ENCODE data around the gene BCL11A.

Gene BCL11A

DNA sequence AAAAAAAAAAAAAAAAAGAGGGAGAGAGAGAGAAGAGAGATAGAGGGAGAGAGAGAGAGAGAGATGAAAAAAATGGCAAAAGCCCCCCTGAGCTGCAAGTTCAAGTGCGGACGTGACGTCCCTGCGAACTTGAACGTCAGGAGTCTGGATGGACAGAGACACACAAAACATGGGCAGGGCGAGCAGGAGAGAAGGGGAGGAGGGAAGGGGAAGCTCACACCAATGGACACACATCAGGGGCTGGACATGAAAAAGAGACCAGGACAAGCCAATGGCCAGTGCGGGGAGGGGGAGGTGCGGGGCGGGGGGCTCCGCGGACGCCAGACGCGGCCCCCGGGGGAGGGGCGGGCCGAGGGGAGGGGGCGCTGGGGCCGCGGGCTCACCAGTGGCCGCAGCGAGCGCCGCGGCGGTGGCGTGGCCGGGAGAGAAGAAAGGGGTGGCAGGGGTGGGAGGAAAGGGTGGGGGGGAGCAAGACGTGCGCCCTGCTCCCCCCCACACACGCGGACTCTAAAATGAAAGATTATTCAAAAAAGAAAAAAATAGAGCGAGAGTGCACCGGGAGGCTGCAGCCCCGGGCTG, at the start of gene BCL11A:
Gene BCL11A (minus strand): TSS at position 160 of the 579 bp plus-strand sequence. CDS start 384 bp downstream, outside the sequence.
- no peak within 1 kb of the TSS for H3K27ac ChIP-seq
- no peaks in the 10 kb centered on the region for H3K9me3 ChIP-seq (ENCODE audit: low read depth, low read length)
- no peak for TF ChIP-seq POLR2AphosphoS5 (IDR thresholded peaks at IDR 0.05; ENCODE audit: borderline replicate concordance, low read depth, low read length)
- no peaks in the 10 kb centered on the region for H3K36me3 ChIP-seq (ENCODE audit: insufficient read depth, low read length)
- peak within 1 kb of the TSS; percentile 92 for H3K4me3 ChIP-seq
- H3K9ac ChIP-seq (ENCODE audit: insufficient read length): no peak within 1 kb of the TSS
- DNase-seq (ENCODE audit: low read depth, low spot score): no peak

GRCh38 chr2:60602828-60603532, 49.5 kb upstream of the BCL11A start:
- no peak overlapping the region for H3K9ac ChIP-seq (ENCODE audit: insufficient read length)
- no peak for DNase-seq (ENCODE audit: low read depth, low spot score)

GRCh38 chr2:60602388-60602787, 48.9 kb upstream of the BCL11A start:
- no peak overlapping the region for H3K4me3 ChIP-seq
- H3K27ac ChIP-seq: no peak overlapping the region
- H3K9ac ChIP-seq (ENCODE audit: insufficient read length): no peak overlapping the region
- no peak for DNase-seq (ENCODE audit: low read depth, low spot score)
- TF ChIP-seq EZH2 (IDR thresholded peaks at IDR 0.05) (no peak), FOXP2 (optimal IDR thresholded peaks at IDR 0.05; ENCODE audit: control extremely low read depth, extremely low read length, insufficient read depth) (no peak), POLR2AphosphoS5 (IDR thresholded peaks at IDR 0.05; ENCODE audit: borderline replicate concordance, low read depth, low read length) (no peak)
- no peaks in the 10 kb centered on the region for H3K36me3 ChIP-seq (ENCODE audit: insufficient read depth, low read length)
- H3K9me3 ChIP-seq (ENCODE audit: low read depth, low read length): no peaks in the 10 kb centered on the region

More at GRCh38 chr2:60602828-60603532, 49.5 kb upstream of the BCL11A start:
- H3K9me3 ChIP-seq (ENCODE audit: low read depth, low read length): no peaks in the 10 kb centered on the region
- H3K27ac ChIP-seq: no peak overlapping the region
- H3K36me3 ChIP-seq (ENCODE audit: insufficient read depth, low read length): no peaks in the 10 kb centered on the region
- TF ChIP-seq EZH2 (IDR thresholded peaks at IDR 0.05) (no peak), POLR2AphosphoS5 (IDR thresholded peaks at IDR 0.05; ENCODE audit: borderline replicate concordance, low read depth, low read length) (no peak), FOXP2 (optimal IDR thresholded peaks at IDR 0.05; ENCODE audit: control extremely low read depth, extremely low read length, insufficient read depth) (no peak)
- no peak overlapping the region for H3K4me3 ChIP-seq

DNA sequence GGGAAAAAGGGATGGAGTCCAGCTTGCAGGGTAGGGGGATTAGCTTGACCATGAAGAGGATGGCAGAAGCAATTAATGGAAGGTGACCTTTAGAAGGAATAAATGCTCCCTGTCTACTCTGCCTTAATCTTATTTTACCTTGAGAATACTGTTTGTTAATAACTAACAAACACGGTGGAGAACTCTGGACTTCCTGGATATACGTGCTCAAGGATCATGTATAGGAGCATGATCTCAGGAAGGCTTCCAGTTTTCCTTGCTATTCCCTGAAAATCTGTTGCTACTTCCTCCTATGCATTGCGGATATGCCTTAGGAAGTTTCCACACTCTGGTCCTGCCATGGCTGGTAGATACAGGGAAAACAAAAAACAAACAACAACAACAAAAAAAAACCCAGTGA, 44.8 kb upstream of the BCL11A start:
- no peak for DNase-seq (ENCODE audit: low read depth, low spot score)
- Histone ChIP-seq H3K27ac (no peak overlapping the region), H3K36me3 (ENCODE audit: insufficient read depth, low read length) (no peaks in the 10 kb centered on the region), H3K4me3 (no peak overlapping the region), H3K9ac (ENCODE audit: insufficient read length) (no peak overlapping the region), H3K9me3 (ENCODE audit: low read depth, low read length) (no peaks in the 10 kb centered on the region)
- TF ChIP-seq EZH2 (IDR thresholded peaks at IDR 0.05): no peak
- TF ChIP-seq POLR2AphosphoS5 (IDR thresholded peaks at IDR 0.05; ENCODE audit: borderline replicate concordance, low read depth, low read length): no peak
- TF ChIP-seq FOXP2 (optimal IDR thresholded peaks at IDR 0.05; ENCODE audit: control extremely low read depth, extremely low read length, insufficient read depth): no peak

- no peak overlapping the region for H3K27ac ChIP-seq
- no peak for TF ChIP-seq POLR2AphosphoS5 (IDR thresholded peaks at IDR 0.05; ENCODE audit: borderline replicate concordance, low read depth, low read length)
- TF ChIP-seq FOXP2 (optimal IDR thresholded peaks at IDR 0.05; ENCODE audit: control extremely low read depth, extremely low read length, insufficient read depth): no peak
- no peak for TF ChIP-seq EZH2 (IDR thresholded peaks at IDR 0.05)
- H3K9me3 ChIP-seq (ENCODE audit: low read depth, low read length): peaks cover 5% of the 10 kb centered on the region; the same call in 1 of the 2 replicates
- H3K36me3 ChIP-seq (ENCODE audit: insufficient read depth, low read length): no peaks in the 10 kb centered on the region
- no peak for DNase-seq (ENCODE audit: low read depth, low spot score)
- no peak overlapping the region for H3K9ac ChIP-seq (ENCODE audit: insufficient read length)
- H3K4me3 ChIP-seq: no peak overlapping the region
Measured at GRCh38 chr2:60597346-60597745, 43.9 kb upstream of the BCL11A start.

- no peak overlapping the region for H3K4me3 ChIP-seq
- DNase-seq (ENCODE audit: low read depth, low spot score): no peak
- H3K36me3 ChIP-seq (ENCODE audit: insufficient read depth, low read length): no peaks in the 10 kb centered on the region
- H3K9ac ChIP-seq (ENCODE audit: insufficient read length): no peak overlapping the region
- TF ChIP-seq FOXP2 (optimal IDR thresholded peaks at IDR 0.05; ENCODE audit: control extremely low read depth, extremely low read length, insufficient read depth) (no peak), EZH2 (IDR thresholded peaks at IDR 0.05) (no peak), POLR2AphosphoS5 (IDR thresholded peaks at IDR 0.05; ENCODE audit: borderline replicate concordance, low read depth, low read length) (no peak)
- no peak overlapping the region for H3K27ac ChIP-seq
- H3K9me3 ChIP-seq (ENCODE audit: low read depth, low read length): peaks cover 5% of the 10 kb centered on the region; the same call in 1 of the 2 replicates
Measured at GRCh38 chr2:60596411-60596810, 43.0 kb upstream of the BCL11A start.

- H3K9me3 ChIP-seq (ENCODE audit: low read depth, low read length): peaks cover 5% of the 10 kb centered on the region; the same call in 1 of the 2 replicates
- H3K4me3 ChIP-seq: no peak overlapping the region
- no peak overlapping the region for H3K27ac ChIP-seq
- no peaks in the 10 kb centered on the region for H3K36me3 ChIP-seq (ENCODE audit: insufficient read depth, low read length)
- TF ChIP-seq POLR2AphosphoS5 (IDR thresholded peaks at IDR 0.05; ENCODE audit: borderline replicate concordance, low read depth, low read length) (no peak), FOXP2 (optimal IDR thresholded peaks at IDR 0.05; ENCODE audit: control extremely low read depth, extremely low read length, insufficient read depth) (no peak)
- DNase-seq (ENCODE audit: low read depth, low spot score): no peak
- no peak overlapping the region for H3K9ac ChIP-seq (ENCODE audit: insufficient read length)
Measured at GRCh38 chr2:60595953-60596352, 42.5 kb upstream of the BCL11A start.

- H3K36me3 ChIP-seq (ENCODE audit: insufficient read depth, low read length): no peaks in the 10 kb centered on the region
- H3K27ac ChIP-seq: no peak overlapping the region
- no peak for TF ChIP-seq FOXP2 (optimal IDR thresholded peaks at IDR 0.05; ENCODE audit: control extremely low read depth, extremely low read length, insufficient read depth)
- TF ChIP-seq EZH2 (IDR thresholded peaks at IDR 0.05): no peak
- TF ChIP-seq POLR2AphosphoS5 (IDR thresholded peaks at IDR 0.05; ENCODE audit: borderline replicate concordance, low read depth, low read length): no peak
- H3K9ac ChIP-seq (ENCODE audit: insufficient read length): no peak overlapping the region
- peaks cover 5% of the 10 kb centered on the region; the same call in 1 of the 2 replicates for H3K9me3 ChIP-seq (ENCODE audit: low read depth, low read length)
- DNase-seq (ENCODE audit: low read depth, low spot score): no peak
- H3K4me3 ChIP-seq: no peak overlapping the region
Measured at GRCh38 chr2:60589104-60589503, 35.6 kb upstream of the BCL11A start.

Data from SK-N-MC (cell line).